ENCODE measurements around the gene STXBP5.
"Not testable (repeated sequence)": the region's sequence is repeated elsewhere in the genome, so short reads cannot be mapped to it uniquely, and the experiment has no call there.

Gene STXBP5

DNA sequence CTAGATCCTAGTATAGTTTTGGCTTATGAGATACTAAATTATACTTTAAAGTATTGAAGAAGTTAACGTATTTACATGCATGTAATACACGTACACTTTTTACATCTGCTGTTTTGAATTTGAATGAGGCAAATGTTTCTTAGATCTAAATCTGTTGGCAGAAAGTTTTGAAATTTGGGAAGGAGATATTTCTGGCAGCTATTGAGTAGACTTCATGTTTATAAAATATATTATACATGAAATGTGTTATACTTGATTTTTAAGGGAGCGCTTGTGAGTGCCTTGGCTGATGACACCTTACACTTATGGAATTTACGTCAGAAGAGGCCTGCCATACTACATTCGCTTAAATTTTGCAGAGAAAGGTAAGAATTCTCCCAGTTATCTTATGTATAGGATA, 34.7 kb downstream of the STXBP5 start:
- no peak for DNase-seq (ENCODE audit: low read depth)
- no peak overlapping the region for H3K4me3 ChIP-seq (ENCODE audit: low read length)
- TF ChIP-seq, protein P1, sequence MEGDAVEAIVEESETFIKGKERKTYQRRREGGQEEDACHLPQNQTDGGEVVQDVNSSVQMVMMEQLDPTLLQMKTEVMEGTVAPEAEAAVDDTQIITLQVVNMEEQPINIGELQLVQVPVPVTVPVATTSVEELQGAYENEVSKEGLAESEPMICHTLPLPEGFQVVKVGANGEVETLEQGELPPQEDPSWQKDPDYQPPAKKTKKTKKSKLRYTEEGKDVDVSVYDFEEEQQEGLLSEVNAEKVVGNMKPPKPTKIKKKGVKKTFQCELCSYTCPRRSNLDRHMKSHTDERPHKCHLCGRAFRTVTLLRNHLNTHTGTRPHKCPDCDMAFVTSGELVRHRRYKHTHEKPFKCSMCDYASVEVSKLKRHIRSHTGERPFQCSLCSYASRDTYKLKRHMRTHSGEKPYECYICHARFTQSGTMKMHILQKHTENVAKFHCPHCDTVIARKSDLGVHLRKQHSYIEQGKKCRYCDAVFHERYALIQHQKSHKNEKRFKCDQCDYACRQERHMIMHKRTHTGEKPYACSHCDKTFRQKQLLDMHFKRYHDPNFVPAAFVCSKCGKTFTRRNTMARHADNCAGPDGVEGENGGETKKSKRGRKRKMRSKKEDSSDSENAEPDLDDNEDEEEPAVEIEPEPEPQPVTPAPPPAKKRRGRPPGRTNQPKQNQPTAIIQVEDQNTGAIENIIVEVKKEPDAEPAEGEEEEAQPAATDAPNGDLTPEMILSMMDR (conservative IDR thresholded peaks at IDR 0.05; ENCODE audit: low read length) = no peak

GRCh38 chr6:147244832-147245231, 40.6 kb downstream of the STXBP5 start:
- no peak for DNase-seq (ENCODE audit: low read depth)

DNA sequence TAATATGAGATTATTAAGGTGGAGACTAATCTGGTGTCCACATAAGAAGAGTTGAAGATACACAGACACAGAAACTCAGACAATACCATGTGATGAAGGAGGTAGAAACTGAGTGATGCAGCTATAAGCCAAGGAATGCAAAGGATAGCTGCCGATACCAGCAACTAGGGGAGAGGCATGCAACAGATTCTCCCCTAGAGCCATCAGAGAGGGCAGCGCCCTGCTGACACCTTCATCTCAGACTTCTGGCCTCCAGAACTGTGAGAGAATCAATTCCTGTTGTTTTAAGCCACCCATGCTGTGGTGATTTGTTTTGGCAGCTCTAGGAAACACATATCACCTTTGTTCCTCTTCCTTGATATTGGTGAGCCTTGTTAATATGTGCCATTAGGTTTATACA, 41.5 kb downstream of the STXBP5 start:
- TF ChIP-seq, protein P1 (conservative IDR thresholded peaks at IDR 0.05; ENCODE audit: low read length) = no peak
- H3K4me3 ChIP-seq (ENCODE audit: low read length) = no peak overlapping the region
- DNase-seq (ENCODE audit: low read depth) = no peak

More at GRCh38 chr6:147244832-147245231, 40.6 kb downstream of the STXBP5 start:
- TF ChIP-seq, protein P1 (conservative IDR thresholded peaks at IDR 0.05; ENCODE audit: low read length) = no peak
- no peak overlapping the region for H3K4me3 ChIP-seq (ENCODE audit: low read length)

DNA sequence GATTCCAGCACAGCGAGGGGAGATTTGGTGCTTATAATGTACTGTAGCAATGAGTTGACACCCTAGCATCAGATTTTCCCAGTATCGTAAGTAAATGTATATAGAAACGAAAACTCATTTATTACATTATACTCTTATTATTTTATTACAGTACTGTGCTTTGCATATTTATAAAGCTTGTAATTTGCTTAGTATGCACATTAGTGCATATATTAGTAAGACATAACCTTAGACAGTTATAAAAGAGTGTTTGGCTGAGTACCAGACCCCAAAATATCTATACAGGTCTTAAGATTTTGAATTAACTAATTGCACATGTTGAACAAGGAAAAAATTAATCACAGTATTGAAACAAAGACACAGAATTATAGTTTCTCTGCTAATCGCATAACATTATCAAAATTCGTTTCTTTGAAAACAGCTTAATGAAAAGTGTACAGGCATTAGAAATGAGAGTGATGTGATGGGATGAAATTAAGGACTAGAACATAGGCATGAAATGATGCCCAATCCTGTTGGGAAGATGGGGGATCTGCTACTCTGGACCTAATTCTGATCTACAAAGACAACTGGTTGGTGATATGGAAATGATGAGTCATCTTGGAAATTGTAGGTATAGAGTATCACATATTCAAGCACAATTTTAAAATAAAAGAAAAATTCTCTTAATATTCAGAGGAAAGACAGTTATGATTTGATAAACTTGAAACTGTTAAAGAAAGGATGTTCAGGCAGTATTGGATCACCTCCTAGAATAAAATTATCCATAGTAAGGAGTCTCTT, 42.8 kb downstream of the STXBP5 start:
- H3K4me3 ChIP-seq (ENCODE audit: low read length) = no peak overlapping the region
- DNase-seq (ENCODE audit: low read depth) = no peak
- TF ChIP-seq, protein P1 (conservative IDR thresholded peaks at IDR 0.05; ENCODE audit: low read length) = no peak

DNA sequence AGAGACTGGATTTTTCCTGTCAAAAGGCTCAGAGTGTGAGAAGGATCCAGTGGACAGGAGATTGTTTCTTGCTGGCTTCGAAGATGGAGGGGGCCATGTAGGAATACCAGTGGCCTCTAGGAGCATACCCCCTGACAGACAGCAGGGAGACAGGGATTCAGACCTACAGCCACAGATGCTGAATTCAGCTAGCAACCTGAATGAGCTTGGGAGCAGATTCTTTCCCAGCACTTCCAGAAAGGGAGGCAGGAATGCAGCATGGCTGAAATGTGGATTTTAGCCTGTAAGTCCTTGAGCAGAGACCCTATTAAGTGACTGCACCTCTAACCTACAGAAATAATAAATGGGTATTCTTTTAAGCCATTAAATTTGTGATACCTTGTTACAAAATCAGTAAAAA, 44.6 kb downstream of the STXBP5 start:
- no peak overlapping the region for H3K4me3 ChIP-seq (ENCODE audit: low read length)
- TF ChIP-seq, protein P1 (conservative IDR thresholded peaks at IDR 0.05; ENCODE audit: low read length) = no peak
- no peak for DNase-seq (ENCODE audit: low read depth)

DNA sequence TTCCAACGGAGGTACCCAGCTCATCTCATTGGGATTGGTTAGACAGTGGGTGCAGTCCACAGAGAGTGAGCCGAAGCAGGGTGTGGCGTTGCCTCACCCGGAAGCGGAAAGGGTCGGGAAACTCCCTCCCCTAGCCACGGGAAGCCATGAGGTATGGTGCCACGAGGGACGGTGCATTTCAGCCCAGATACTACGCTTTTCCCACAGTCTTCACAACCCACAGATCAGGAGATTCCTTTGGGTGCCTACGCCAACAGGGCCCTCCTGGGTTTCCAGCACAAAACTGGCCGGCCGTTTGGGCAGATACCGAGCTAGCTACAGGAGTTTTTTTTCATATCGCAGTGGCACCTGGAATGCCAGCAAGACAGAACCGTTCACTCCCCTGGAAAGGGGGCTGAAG, 46.9 kb downstream of the STXBP5 start:
- no peak overlapping the region for H3K4me3 ChIP-seq (ENCODE audit: low read length)
- DNase-seq (ENCODE audit: low read depth) = no peak
- TF ChIP-seq, protein P1 (conservative IDR thresholded peaks at IDR 0.05; ENCODE audit: low read length) = no peak

GRCh38 chr6:147254929-147255473, 50.8 kb downstream of the STXBP5 start:
- DNase-seq (ENCODE audit: low read depth); H3K4me3 ChIP-seq (ENCODE audit: low read length): not testable (repeated sequence)

Data from AG10803 (cell line).